A673 (cell line): ENCODE data around the gene MAGI3. TPM values are rescaled to one million over a fixed set of nuclear protein-coding genes. Genes with fewer than 3 reads are reported as not detected.

Experiments
- BruUV-seq: library from RNA; stranded (reverse); fragments of 400-500 nt; replicated peaks from 2 replicates; lab custom pipeline; 2021; lab: Mats Ljungman, UMichigan
- CTCF ChIA-PET: fragments of 300-600 bp; sonication (Branson Sonifier 250); formaldehyde crosslinking; loops from one replicate; lab custom pipeline; 2022; ENCODE audit warnings: antibody characterized with exemption; lab: Charles Lee
- POLR2A ChIA-PET: fragments of 300-600 bp; sonication (Branson Sonifier 250); formaldehyde crosslinking; loops from one replicate; lab custom pipeline; 2022; ENCODE audit warnings: antibody characterized with exemption; ENCODE audit not compliant: low non-redundant PET; lab: Charles Lee
- DNase-seq: peaks from one replicate; pipeline ENCODE4 v3.0.0-alpha.2; 2015; ENCODE audit warnings: low spot score
- H3K27ac ChIP-seq: fragments of 200-600 bp; sonication (generic); 2 replicates; pipeline ENCODE4 v1.5.1; 2016; ENCODE audit warnings: mixed run types, low read depth, mild to moderate bottlenecking, mixed read lengths, antibody characterized with exemption, low read length; ENCODE audit not compliant: poor library complexity, severe bottlenecking
- H3K27me3 ChIP-seq: fragments of 200-600 bp; sonication (generic); replicated peaks from 2 replicates; pipeline ENCODE4 v1.6.1; 2017; ENCODE audit warnings: mixed run types, low read depth, mild to moderate bottlenecking, mixed read lengths, antibody characterized with exemption, low read length; ENCODE audit not compliant: insufficient read depth, poor library complexity
- H3K36me3 ChIP-seq: fragments of 200-600 bp; sonication (generic); 2 replicates; pipeline ENCODE4 v1.6.1; 2016; ENCODE audit warnings: mixed run types, mild to moderate bottlenecking, mixed read lengths, antibody characterized with exemption, low read length; ENCODE audit not compliant: insufficient read depth, poor library complexity, severe bottlenecking
- H3K4me1 ChIP-seq: fragments of 200-600 bp; sonication (generic); 2 replicates; pipeline ENCODE4 v1.6.1; 2017; ENCODE audit warnings: mixed run types, mild to moderate bottlenecking, mixed read lengths, antibody characterized with exemption, low read length; ENCODE audit not compliant: insufficient read depth, poor library complexity, severe bottlenecking
- H3K4me3 ChIP-seq: fragments of 200-600 bp; sonication (generic); 2 replicates; pipeline ENCODE4 v1.5.1; 2016; ENCODE audit warnings: low read depth, mixed run types, mild to moderate bottlenecking, mixed read lengths, low read length; ENCODE audit not compliant: poor library complexity, severe bottlenecking
- H3K9me3 ChIP-seq: fragments of 200-600 bp; sonication (generic); 2 replicates; pipeline ENCODE4 v1.6.1; 2016; ENCODE audit warnings: mixed run types, low read depth, mild to moderate bottlenecking, mixed read lengths, antibody characterized with exemption, low read length; ENCODE audit not compliant: poor library complexity, severe bottlenecking
- EZH2 ChIP-seq: fragments of 200-600 bp; sonication (generic); IDR thresholded peaks from 2 replicates; pipeline ENCODE4 v1.6.1; 2017; ENCODE audit warnings: borderline replicate concordance, low read depth, mild to moderate bottlenecking, mixed read lengths, antibody characterized with exemption, low read length; ENCODE audit not compliant: poor library complexity, severe bottlenecking
- intact Hi-C: fragments of 100-400 bp; cut with micrococcal nuclease; formaldehyde crosslinking; loops from one replicate; pipeline ENCODE4 v1.10.0; 2022; ENCODE audit not compliant: unreplicated experiment
- total RNA-seq: library from RNA; stranded (reverse); gene quantifications from 2 replicates; pipeline ENCODE4 v1.2.3, GENCODE V29; 2021
- TF ChIP-seq, protein P1 (sequence below): fragments of 300-800, 200-600 bp; sonication (generic); conservative IDR thresholded peaks from 2 replicates; pipeline ENCODE4 v1.5.1; 2017; ENCODE audit warnings: low read depth, mild to moderate bottlenecking, antibody characterized with exemption, low read length, moderate library complexity, mixed read lengths

MAGI3 gene
- total RNA-seq, 1 experiment from 2014 or later = 5.1 TPM

DNA sequence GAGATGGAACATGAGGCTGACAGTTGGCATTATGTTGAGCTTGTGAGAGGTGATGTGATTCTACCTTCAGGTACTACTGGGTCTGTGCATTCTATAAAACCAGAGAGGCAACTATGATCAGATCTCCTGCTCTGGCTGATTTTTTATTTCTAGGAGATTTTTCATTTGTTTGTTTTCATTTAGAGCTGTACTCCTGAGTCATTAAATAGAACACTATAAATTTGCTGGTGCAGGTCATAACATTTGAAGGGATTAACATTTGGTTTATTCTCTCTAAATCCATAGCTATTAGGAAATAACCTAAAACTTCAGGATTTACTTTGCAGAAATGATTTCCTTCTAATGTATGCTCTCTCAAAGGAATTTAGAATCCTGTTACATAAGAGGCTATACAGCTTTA is 42.9 kb downstream of the MAGI3 start:
- H3K36me3 ChIP-seq = no peaks in the 10 kb centered on the region
- H3K27me3 ChIP-seq = peaks cover 13% of the 10 kb centered on the region
- no peak for DNase-seq
- no peak overlapping the region for H3K4me3 ChIP-seq
- no TSS peak for BruUV-seq
- no peak for TF ChIP-seq EZH2
- TF ChIP-seq, protein P1, sequence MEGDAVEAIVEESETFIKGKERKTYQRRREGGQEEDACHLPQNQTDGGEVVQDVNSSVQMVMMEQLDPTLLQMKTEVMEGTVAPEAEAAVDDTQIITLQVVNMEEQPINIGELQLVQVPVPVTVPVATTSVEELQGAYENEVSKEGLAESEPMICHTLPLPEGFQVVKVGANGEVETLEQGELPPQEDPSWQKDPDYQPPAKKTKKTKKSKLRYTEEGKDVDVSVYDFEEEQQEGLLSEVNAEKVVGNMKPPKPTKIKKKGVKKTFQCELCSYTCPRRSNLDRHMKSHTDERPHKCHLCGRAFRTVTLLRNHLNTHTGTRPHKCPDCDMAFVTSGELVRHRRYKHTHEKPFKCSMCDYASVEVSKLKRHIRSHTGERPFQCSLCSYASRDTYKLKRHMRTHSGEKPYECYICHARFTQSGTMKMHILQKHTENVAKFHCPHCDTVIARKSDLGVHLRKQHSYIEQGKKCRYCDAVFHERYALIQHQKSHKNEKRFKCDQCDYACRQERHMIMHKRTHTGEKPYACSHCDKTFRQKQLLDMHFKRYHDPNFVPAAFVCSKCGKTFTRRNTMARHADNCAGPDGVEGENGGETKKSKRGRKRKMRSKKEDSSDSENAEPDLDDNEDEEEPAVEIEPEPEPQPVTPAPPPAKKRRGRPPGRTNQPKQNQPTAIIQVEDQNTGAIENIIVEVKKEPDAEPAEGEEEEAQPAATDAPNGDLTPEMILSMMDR = no peak
- no peaks in the 10 kb centered on the region for H3K9me3 ChIP-seq
- CTCF ChIA-PET = no interaction called here
- no peak overlapping the region for H3K27ac ChIP-seq
- POLR2A ChIA-PET = no interaction called here
- H3K4me1 ChIP-seq = no peaks in the 10 kb centered on the region
- intact Hi-C loops = no loop called here

DNA sequence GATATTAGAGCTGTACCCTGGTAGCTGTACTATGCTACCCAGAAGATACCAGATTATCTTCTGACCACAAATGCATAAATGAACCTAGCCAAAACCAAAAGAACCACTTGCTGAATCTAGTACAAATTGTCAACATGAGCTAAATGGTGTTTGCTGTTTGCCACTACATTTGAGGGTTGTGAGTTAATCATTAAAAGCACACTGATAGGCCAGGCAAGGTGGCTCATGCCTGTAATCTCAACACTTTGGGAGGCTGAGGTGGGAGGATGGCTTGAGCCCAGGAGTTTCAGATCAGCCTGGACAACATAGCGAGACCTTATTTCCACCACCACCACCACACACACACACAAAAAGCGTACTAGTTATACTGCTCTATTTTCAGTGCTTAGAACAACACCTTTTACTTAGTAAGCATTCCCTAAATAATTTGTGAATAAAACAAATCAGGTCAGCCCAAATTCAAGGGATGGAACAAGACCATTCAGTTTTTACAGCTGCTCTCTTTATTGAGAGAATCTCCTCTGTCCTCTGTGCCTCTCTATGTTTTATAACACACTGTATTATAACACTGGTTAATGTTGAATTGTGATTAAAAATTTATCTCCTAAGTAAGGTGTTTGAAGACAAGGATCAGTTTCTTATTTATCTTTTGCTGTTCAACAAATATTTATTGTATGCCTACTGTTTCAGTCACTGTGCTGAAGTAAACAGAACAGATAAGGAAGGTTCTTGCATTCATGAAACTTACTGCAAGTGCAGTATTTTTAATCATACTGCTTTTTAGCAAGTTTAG is 44.0 kb downstream of the MAGI3 start:
- no peaks in the 10 kb centered on the region for H3K9me3 ChIP-seq
- peaks cover 21% of the 10 kb centered on the region for H3K27me3 ChIP-seq
- POLR2A ChIA-PET = no interaction called here
- DNase-seq = no peak
- BruUV-seq = no TSS peak
- CTCF ChIA-PET = no interaction called here
- H3K36me3 ChIP-seq = no peaks in the 10 kb centered on the region
- H3K27ac ChIP-seq = no peak overlapping the region
- intact Hi-C loops = no loop called here
- H3K4me3 ChIP-seq = no peak overlapping the region
- no peak for TF ChIP-seq EZH2
- TF ChIP-seq, protein P1 = no peak
- H3K4me1 ChIP-seq = no peaks in the 10 kb centered on the region

GRCh38 chr1:113434874-113435175 is 44.5 kb downstream of the MAGI3 start:
- H3K4me3 ChIP-seq = no peak overlapping the region
- BruUV-seq = no TSS peak
- H3K4me1 ChIP-seq = no peaks in the 10 kb centered on the region
- ChIA-PET POLR2A (no interaction called here), CTCF (no interaction called here)
- H3K27me3 ChIP-seq = peaks cover 21% of the 10 kb centered on the region
- H3K9me3 ChIP-seq = no peaks in the 10 kb centered on the region
- H3K27ac ChIP-seq = no peak overlapping the region
- no peak for DNase-seq
- H3K36me3 ChIP-seq = no peaks in the 10 kb centered on the region
- intact Hi-C loops = no loop called here
- TF ChIP-seq, protein P1 = no peak
- no peak for TF ChIP-seq EZH2
